ENCODE data around the gene FOXA2.

Gene FOXA2

DNA sequence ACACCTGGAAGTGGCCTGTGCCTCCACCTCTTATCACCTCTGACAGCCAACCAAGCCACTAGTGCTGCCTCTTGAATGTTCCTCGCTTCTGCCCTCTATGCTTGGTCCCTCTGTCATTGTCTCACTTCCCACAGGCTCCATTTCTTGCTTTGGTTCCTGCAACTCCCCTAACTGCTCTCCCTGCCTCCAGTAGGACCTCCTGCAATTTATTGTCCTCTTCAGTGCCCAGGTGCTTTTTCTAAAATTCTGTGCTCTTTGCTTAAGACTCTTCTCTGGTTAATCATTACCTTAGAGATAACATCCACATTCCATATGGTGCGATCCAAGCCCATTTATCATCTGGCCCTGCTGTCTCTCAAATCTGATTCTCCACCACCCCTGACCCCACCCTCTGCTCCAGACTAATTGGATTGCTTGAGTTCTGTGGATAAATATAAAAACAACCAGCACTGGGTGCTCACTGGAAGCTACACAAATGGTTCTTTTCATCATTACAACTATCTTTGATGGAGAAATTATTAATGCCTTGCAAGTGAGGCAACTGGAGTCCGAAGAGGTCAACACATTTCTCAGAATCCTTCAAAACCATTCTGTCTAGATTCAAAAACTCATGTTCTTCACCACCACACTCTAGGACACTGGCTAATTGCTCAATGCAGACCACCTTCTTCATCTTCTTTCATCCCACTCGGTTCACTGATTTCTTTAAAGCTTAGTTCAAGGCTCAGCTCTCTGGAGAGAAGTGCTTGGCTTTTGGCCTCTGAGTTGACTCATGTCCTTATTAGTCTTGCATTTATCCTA is 47.2 kb downstream of the FOXA2 start:
- no peak for DNase-seq (ENCODE audit: low spot score)

DNA sequence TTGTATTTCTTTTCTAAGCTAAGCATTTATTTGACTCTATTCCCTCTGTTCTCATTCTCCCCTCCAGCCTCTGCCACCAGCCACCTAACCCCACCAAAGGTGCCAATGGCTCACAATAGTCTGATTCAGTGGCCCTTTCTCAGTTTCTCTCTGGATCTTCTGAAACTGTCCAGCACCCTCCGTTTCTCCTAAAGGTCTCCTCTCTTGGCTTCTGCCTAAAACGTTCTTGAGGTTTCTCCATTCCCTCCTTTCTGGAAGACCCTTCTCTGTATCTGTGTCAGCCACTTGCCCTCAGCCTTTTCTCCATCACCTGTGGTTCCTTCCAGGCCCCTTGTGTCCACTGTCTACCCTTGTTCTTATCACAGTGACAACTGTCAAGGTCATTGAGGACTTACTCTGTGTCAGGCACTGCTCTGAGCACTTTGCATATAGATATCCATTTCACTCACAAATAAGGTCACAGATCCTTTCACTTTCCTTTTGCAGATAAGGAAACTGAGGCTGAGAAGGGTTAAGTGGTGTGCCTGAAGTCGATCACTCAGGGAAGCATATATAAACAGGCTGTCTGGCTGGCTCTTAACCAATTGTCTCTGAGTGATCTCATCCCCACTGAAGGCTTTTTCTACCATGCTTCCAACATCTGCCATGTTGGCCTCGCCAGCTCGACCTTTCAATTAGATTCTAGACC is 48.1 kb downstream of the FOXA2 start:
- no peak for DNase-seq (ENCODE audit: low spot score)

GRCh38 chr20:22535483-22535882 is 48.9 kb downstream of the FOXA2 start:
- DNase-seq (ENCODE audit: low spot score), result no peak

GRCh38 chr20:22533823-22534751 is 50.3 kb downstream of the FOXA2 start:
- DNase-seq (ENCODE audit: low spot score), result no peak

DNA sequence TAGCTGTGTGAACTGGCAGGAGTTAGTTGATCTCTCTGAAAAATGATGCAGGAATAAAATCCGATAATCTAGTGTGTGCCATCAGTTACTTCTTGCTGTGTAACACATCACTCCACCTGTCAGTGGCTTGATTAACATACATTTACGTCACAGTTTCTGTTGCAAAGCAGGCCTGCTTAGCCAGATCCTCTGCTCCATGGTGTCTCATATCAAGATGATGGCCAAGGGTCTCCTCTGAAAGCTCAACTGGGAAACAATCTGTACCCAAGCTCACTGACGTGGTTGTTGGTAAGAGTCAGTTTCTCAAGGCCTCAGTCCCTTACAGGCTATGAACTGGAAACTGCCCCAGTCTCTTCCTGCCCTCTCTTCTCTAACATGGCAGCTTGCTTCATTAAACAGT is 51.8 kb downstream of the FOXA2 start:
- DNase-seq (ENCODE audit: low spot score), result no peak

DNA sequence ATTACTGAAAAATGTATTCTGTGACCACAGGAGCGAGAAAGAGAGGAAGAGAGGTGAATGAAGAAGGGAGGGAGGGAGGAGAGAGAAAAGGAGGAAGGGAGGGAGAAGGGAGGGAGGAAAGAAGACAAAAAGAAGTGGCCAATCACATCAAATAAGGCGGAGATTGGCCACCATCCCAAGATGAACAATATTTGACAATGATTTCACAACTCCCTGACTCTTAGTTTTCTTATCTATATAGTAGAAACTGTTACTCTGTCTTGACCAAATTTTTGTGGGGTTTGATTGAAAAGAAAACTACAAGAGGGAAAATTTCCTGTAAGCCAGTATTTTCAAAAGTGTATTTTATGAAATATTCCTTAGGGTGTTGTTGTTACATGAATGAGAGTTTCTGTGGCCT is 52.6 kb downstream of the FOXA2 start:
- DNase-seq (ENCODE audit: low spot score), result no peak

- no peak for DNase-seq (ENCODE audit: low spot score)
Measured at GRCh38 chr20:22531056-22531615, 53.2 kb downstream of the FOXA2 start.
